ENCODE results near the gene SSU72. TPM values are rescaled to one million over a fixed set of nuclear protein-coding genes. Genes with fewer than 3 reads are reported as not detected.

SSU72 gene
- total RNA-seq, 6 donors from 2014 or later: 122 to 174 (median 146) TPM

DNA sequence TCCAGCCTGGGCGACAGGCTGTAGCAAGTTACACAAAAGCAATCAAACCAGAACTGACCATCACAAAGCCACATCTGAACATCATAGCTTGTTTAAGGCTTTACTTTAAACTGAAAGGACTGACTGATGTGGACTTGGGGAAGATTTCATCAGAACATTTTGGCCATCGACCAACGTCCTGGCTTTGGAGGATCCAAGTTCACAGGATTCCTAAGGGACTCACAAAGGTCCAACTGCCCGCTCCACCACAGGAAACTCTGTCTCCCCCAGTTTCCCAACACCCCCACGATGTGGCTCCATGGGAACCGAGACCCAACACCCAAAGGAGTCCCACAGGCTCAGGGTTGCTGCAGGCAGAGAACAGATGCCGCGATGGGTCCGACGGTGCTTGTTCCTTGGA is 9.3 kb downstream of the SSU72 start:
- H3K36me3 ChIP-seq: peaks cover 17 to 63% (median 37%) of the 10 kb centered on the region in 4 donors

DNA sequence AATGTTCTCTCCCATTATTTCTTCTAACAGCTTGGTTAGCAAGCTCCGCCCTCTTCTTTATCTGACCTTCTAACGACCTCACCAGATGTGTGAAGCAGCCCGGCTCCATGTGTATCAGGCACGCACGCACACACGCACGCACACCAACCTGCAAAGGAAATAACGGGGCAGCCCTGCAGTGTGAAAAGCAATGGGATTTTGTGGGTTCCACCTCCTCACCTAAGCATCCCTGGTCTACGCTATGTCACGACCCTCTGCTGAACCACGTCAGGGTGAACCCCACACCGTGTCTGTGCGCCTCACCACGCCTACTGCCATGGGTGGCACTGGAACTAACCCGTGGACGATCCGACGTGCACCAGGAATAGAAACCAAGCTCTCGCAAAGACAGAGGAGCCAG is 10.4 kb downstream of the SSU72 start:
- Histone ChIP-seq H3K27ac (no peak overlapping the region), H3K9me3 (no peaks in the 10 kb centered on the region), H3K4me3 (no peak overlapping the region), H3K36me3 (peaks cover 17 to 65% (median 35%) of the 10 kb centered on the region in 4 donors), H3K27me3 (no peaks in the 10 kb centered on the region), H3K4me1 (peaks cover 11 to 49% (median 13%) of the 10 kb centered on the region in 4 donors)
- ATAC-seq (ENCODE audit: low FRiP score in 2 of 2): no peak
- TF ChIP-seq EP300 (IDR thresholded peaks at IDR 0.05) (no peak), POLR2A (IDR thresholded peaks at IDR 0.05) (no peak), POLR2AphosphoS5 (IDR thresholded peaks at IDR 0.05) (no peak)
- TF ChIP-seq, protein P1, sequence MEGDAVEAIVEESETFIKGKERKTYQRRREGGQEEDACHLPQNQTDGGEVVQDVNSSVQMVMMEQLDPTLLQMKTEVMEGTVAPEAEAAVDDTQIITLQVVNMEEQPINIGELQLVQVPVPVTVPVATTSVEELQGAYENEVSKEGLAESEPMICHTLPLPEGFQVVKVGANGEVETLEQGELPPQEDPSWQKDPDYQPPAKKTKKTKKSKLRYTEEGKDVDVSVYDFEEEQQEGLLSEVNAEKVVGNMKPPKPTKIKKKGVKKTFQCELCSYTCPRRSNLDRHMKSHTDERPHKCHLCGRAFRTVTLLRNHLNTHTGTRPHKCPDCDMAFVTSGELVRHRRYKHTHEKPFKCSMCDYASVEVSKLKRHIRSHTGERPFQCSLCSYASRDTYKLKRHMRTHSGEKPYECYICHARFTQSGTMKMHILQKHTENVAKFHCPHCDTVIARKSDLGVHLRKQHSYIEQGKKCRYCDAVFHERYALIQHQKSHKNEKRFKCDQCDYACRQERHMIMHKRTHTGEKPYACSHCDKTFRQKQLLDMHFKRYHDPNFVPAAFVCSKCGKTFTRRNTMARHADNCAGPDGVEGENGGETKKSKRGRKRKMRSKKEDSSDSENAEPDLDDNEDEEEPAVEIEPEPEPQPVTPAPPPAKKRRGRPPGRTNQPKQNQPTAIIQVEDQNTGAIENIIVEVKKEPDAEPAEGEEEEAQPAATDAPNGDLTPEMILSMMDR (IDR thresholded peaks at IDR 0.05): no peak
- WGBS, 2 donors: 90% methylated on average over 19 of the region's 19 CpGs
- no peak for DNase-seq

More for the DNA sequence above, 9.3 kb downstream of the SSU72 start:
- Histone ChIP-seq H3K27me3 (no peaks in the 10 kb centered on the region), H3K9me3 (no peaks in the 10 kb centered on the region), H3K27ac (no peak overlapping the region), H3K4me3 (no peak overlapping the region), H3K4me1 (peaks cover 14 to 60% (median 19%) of the 10 kb centered on the region in 4 donors)
- peak in 1 of 4 donors; percentile 24 for TF ChIP-seq EP300 (IDR thresholded peaks at IDR 0.05)
- no peak for TF ChIP-seq POLR2A (IDR thresholded peaks at IDR 0.05)
- WGBS, 2 donors: 93% methylated on average over 8 to 10 of the region's 10 CpGs
- DNase-seq (no peak), ATAC-seq (ENCODE audit: low FRiP score in 2 of 2) (no peak)

DNA sequence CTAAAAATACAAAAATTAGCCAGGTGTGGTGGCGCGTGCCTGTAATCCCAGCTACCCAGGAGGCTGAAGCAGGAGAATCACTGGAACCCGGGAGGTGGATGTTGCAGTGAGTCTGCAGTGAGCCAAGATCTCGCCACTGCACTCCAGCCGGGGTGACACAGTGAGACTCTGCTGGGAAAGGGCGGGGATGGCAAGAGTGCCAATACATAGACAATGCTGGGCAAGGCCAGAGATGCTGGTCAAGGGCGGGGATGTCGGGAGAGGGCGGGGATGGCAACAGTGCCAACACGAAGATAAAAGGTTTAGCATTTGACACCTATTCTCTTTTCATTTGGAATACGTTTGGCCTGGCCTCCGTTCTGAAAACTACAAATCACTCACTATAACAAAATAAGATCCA is 11.0 kb downstream of the SSU72 start:
- Histone ChIP-seq H3K4me1 (peaks cover 11 to 44% (median 11%) of the 10 kb centered on the region in 4 donors), H3K4me3 (no peak overlapping the region), H3K36me3 (peaks cover 17 to 63% (median 35%) of the 10 kb centered on the region in 4 donors), H3K9me3 (no peaks in the 10 kb centered on the region), H3K27ac (peak overlapping the region in 3 of 4 donors; percentile 13 to 83 (median 59)), H3K27me3 (no peaks in the 10 kb centered on the region)
- DNase-seq (no peak), ATAC-seq (ENCODE audit: low FRiP score in 2 of 2) (no peak)
- 81 to 90% methylated on average over 12 of the region's 12 CpGs for WGBS, 2 donors
- TF ChIP-seq POLR2A (IDR thresholded peaks at IDR 0.05) (no peak), POLR2AphosphoS5 (IDR thresholded peaks at IDR 0.05) (no peak), EP300 (IDR thresholded peaks at IDR 0.05) (peak in 1 of 4 donors; percentile 23)
- TF ChIP-seq, protein P1 (IDR thresholded peaks at IDR 0.05): no peak

DNA sequence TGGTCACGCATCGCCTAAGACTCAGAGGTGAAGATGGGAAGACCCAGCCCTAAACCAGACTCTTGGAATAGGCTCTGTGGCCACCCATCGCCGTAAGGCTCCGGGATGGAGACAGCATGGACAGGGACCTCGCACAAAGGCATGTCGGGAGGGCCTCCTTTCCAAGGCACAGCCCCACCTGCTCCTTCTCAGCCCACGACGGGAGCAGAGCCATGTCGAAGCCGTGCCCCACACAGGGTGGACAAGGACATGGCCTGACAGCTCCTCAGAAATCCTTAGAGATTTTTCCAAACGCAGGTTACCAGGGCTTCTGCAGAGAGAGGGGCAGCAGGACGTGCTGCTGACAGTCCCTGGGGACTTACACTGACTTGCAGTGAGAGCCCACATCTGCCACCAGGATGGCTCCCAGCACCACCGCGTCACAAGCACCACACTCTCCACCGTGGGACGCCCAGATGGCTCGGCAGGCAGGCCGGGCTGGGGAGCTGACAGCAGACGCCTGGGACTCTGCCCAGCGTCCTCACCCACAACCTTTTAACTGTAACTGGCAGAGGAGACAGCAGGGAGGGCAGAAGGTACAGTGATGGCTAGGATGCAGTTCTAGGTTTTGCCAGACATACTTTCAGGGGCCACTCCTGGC is 12.0 kb downstream of the SSU72 start:
- DNase-seq (no peak), ATAC-seq (ENCODE audit: low FRiP score in 2 of 2) (no peak)
- Histone ChIP-seq H3K9me3 (no peaks in the 10 kb centered on the region), H3K36me3 (peaks cover 17 to 63% (median 35%) of the 10 kb centered on the region in 4 donors), H3K4me3 (no peak overlapping the region), H3K4me1 (peaks cover 1 to 34% (median 7%) of the 10 kb centered on the region in 4 donors), H3K27me3 (no peaks in the 10 kb centered on the region), H3K27ac (peak overlapping the region; percentile 36 to 83 (median 58))
- WGBS, 2 donors: 85 to 91% methylated on average over 15 to 21 of the region's 21 CpGs
- peak in 1 of 2 donors; percentile 34 for TF ChIP-seq POLR2AphosphoS5 (IDR thresholded peaks at IDR 0.05)
- no peak for TF ChIP-seq POLR2A (IDR thresholded peaks at IDR 0.05)
- peak in 1 of 4 donors; percentile 49 for TF ChIP-seq EP300 (IDR thresholded peaks at IDR 0.05)
- TF ChIP-seq, protein P1 (IDR thresholded peaks at IDR 0.05): no peak

DNA sequence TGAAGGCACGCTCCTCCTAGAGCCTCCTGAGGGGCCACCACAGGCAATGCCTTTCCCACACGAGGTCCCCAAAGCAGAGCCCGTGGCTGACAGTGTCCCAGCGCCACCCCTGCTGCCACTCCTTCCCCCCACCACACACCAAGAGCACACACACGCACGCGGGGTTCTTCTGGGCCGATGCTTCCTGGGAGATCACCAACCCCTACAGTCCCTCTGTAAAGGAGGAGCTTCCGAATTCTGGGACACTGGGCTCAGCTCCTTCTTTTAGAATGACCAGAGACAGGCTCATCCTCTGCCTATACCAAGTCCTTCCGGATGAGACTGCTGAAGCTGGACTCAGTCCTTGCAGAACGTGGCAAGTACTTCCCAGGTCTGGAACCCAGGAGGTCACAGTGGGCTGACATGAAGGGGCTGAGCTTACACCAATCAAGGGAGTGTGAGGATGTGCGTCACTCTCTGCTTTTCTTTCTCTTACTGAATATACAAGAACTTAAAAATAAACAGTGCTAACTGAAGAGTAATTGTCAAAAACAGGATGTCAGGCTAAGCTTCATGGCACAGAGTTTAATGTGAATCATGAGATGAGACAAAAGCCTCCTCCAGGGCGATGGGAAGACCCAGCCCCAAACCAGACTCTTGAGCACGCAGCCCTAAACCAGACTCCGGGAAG is 12.7 kb downstream of the SSU72 start:
- Histone ChIP-seq H3K27ac (peak overlapping the region; percentile 36 to 83 (median 51)), H3K9me3 (no peaks in the 10 kb centered on the region), H3K27me3 (no peaks in the 10 kb centered on the region), H3K36me3 (peaks cover 17 to 63% (median 35%) of the 10 kb centered on the region in 4 donors), H3K4me3 (no peak overlapping the region), H3K4me1 (peaks cover 0 to 26% (median 4%) of the 10 kb centered on the region in 4 donors)
- 60 to 83% methylated on average over 12 to 15 of the region's 15 CpGs for WGBS, 2 donors
- TF ChIP-seq, protein P1 (IDR thresholded peaks at IDR 0.05): no peak
- TF ChIP-seq POLR2A (IDR thresholded peaks at IDR 0.05) (no peak), POLR2AphosphoS5 (IDR thresholded peaks at IDR 0.05) (peak in 1 of 2 donors; percentile 45), EP300 (IDR thresholded peaks at IDR 0.05) (peak in 1 of 4 donors; percentile 8)
- ATAC-seq (ENCODE audit: low FRiP score in 2 of 2): peak in 1 of 2 donors; percentile 20
- no peak for DNase-seq
